ENCODE data around the gene LRRC53. TPM values are rescaled to one million over a fixed set of nuclear protein-coding genes. Genes with fewer than 3 reads are reported as not detected.

Gene LRRC53
- total and polyA plus RNA-seq, 2 of the 8 experiments (the other 6 are each of a cell fraction or from before 2014, with no cell fraction given) = not detected

GRCh38 chr1:74455390-74455789, 57.0 kb downstream of the LRRC53 start (continued):
- TF ChIP-seq CHD7 (IDR thresholded peaks at IDR 0.05; ENCODE audit: insufficient replicate concordance, low read length) = no peak
- TF ChIP-seq SP2 (IDR thresholded peaks at IDR 0.05; ENCODE audit: low read length) = no peak
- TF ChIP-seq JUN (IDR thresholded peaks at IDR 0.05; ENCODE audit: low read depth, low read length) = no peak
- TF ChIP-seq RAD21 (IDR thresholded peaks at IDR 0.05 in 1 of 2, conservative IDR thresholded peaks at IDR 0.05 in 1 of 2; ENCODE audit: low read depth in 2 of 2, low read length in 2 of 2) = no peak

Data from H1 (cell line).